H9 (cell line): ENCODE data around the gene HIC2. TPM values are rescaled to one million over a fixed set of nuclear protein-coding genes. Genes with fewer than 3 reads are reported as not detected.

ENCODE experiments used
- DNase-seq: peaks from one replicate; pipeline ENCODE4 v3.0.0-alpha.2; 2017
- H2AFZ ChIP-seq: one replicate; pipeline ENCODE4 v1.6.1; 2013; ENCODE audit warnings: mild to moderate bottlenecking, low read length, control low read depth, moderate library complexity
- H2AK5ac ChIP-seq: 2 replicates; pipeline ENCODE4 v1.6.1; 2013; ENCODE audit warnings: low read length, control low read depth, mixed read lengths; ENCODE audit not compliant: insufficient read length
- H2BK120ac ChIP-seq: one replicate; pipeline ENCODE4 v1.6.1; 2013; ENCODE audit warnings: low read depth, mild to moderate bottlenecking, low read length, control low read depth, inconsistent platforms; ENCODE audit not compliant: poor library complexity, severe bottlenecking
- H2BK12ac ChIP-seq: 2 replicates; pipeline ENCODE4 v1.6.1; 2013; ENCODE audit warnings: low read length, control low read depth, mixed read lengths, low read depth; ENCODE audit not compliant: insufficient read length
- H2BK15ac ChIP-seq: 2 replicates; pipeline ENCODE4 v1.6.1; 2013; ENCODE audit warnings: low read depth, low read length, control low read depth
- H2BK20ac ChIP-seq: one replicate; pipeline ENCODE4 v1.6.1; 2013; ENCODE audit warnings: low read depth, mild to moderate bottlenecking, low read length, control low read depth, inconsistent platforms; ENCODE audit not compliant: poor library complexity, severe bottlenecking
- H2BK5ac ChIP-seq: 2 replicates; pipeline ENCODE4 v1.6.1; 2013; ENCODE audit warnings: low read length, control low read depth, mixed read lengths; ENCODE audit not compliant: insufficient read length
- H3K14ac ChIP-seq: 2 replicates; pipeline ENCODE4 v1.6.1; 2013; ENCODE audit warnings: low read length, control low read depth; ENCODE audit not compliant: insufficient read depth
- H3K18ac ChIP-seq: 2 replicates; pipeline ENCODE4 v1.6.1; 2013; ENCODE audit warnings: low read depth, mild to moderate bottlenecking, mixed read lengths, low read length, control low read depth; ENCODE audit not compliant: insufficient read length
- H3K23ac ChIP-seq: 2 replicates; pipeline ENCODE4 v1.6.1; 2013; ENCODE audit warnings: low read length, control low read depth, mixed read lengths, low read depth; ENCODE audit not compliant: insufficient read length
- H3K23me2 ChIP-seq: 2 replicates; pipeline ENCODE4 v1.6.1; 2013; ENCODE audit warnings: low read depth, mild to moderate bottlenecking, mixed read lengths, low read length, control low read depth; ENCODE audit not compliant: insufficient read length, poor library complexity, severe bottlenecking
- H3K27ac ChIP-seq: 2 replicates; pipeline ENCODE4 v1.5.1; 2013; ENCODE audit warnings: low read length, control low read depth, mixed read lengths, low read depth; ENCODE audit not compliant: insufficient read length
- H3K27me3 ChIP-seq: 2 replicates; pipeline ENCODE4 v1.6.1; 2013; ENCODE audit warnings: low read length, control low read depth, inconsistent platforms; ENCODE audit not compliant: insufficient read depth
- H3K4ac ChIP-seq: 2 replicates; pipeline ENCODE4 v1.6.1; 2013; ENCODE audit warnings: low read depth, mild to moderate bottlenecking, control low read depth, inconsistent platforms, low read length, moderate library complexity
- H3K4me1 ChIP-seq: 2 replicates; pipeline ENCODE4 v1.6.1; 2013; ENCODE audit warnings: low read length, control low read depth, inconsistent platforms; ENCODE audit not compliant: insufficient read depth
- H3K4me2 ChIP-seq: 2 replicates; pipeline ENCODE4 v1.6.1; 2013; ENCODE audit warnings: low read length, control low read depth, mixed read lengths; ENCODE audit not compliant: insufficient read length, insufficient read depth
- H3K56ac ChIP-seq: 2 replicates; pipeline ENCODE4 v1.6.1; 2013; ENCODE audit warnings: low read depth, mild to moderate bottlenecking, mixed read lengths, low read length, control low read depth; ENCODE audit not compliant: insufficient read length
- H3K79me1 ChIP-seq: 2 replicates; pipeline ENCODE4 v1.6.1; 2013; ENCODE audit warnings: low read depth, mild to moderate bottlenecking, moderate library complexity, low read length, control low read depth, inconsistent platforms; ENCODE audit not compliant: insufficient read depth, poor library complexity, severe bottlenecking
- H3K79me2 ChIP-seq: 2 replicates; pipeline ENCODE4 v1.6.1; 2013; ENCODE audit warnings: low read length, control low read depth, inconsistent platforms; ENCODE audit not compliant: insufficient read depth
- H3K9ac ChIP-seq: 2 replicates; pipeline ENCODE4 v1.6.1; 2013; ENCODE audit warnings: low read length, control low read depth, mixed read lengths; ENCODE audit not compliant: insufficient read length; ENCODE audit errors: extremely low read depth
- H3K9me3 ChIP-seq: one replicate; pipeline ENCODE4 v1.6.1; 2013; ENCODE audit warnings: low read depth, low read length, inconsistent platforms; ENCODE audit not compliant: control insufficient read depth
- H3T11ph ChIP-seq: one replicate; pipeline ENCODE4 v1.6.1; 2013; ENCODE audit warnings: mild to moderate bottlenecking, low read length, control low read depth, inconsistent platforms
- H4K20me1 ChIP-seq: one replicate; pipeline ENCODE4 v1.6.1; 2013; ENCODE audit not compliant: control insufficient read depth, insufficient read length, insufficient read depth
- H4K5ac ChIP-seq: 2 replicates; pipeline ENCODE4 v1.6.1; 2013; ENCODE audit warnings: low read depth, mild to moderate bottlenecking, mixed read lengths, low read length, control low read depth; ENCODE audit not compliant: insufficient read length
- H4K8ac ChIP-seq: replicated peaks from 2 replicates; pipeline ENCODE4 v1.6.1; 2013; ENCODE audit warnings: low read length, control low read depth, mixed read lengths, low read depth; ENCODE audit not compliant: insufficient read length
- H4K91ac ChIP-seq: 2 replicates; pipeline ENCODE4 v1.6.1; 2013; ENCODE audit warnings: low read depth, mild to moderate bottlenecking, moderate library complexity, mixed read lengths, low read length, control low read depth; ENCODE audit not compliant: insufficient read length
- H3K27ac Mint-ChIP-seq, 3 experiments: 2 replicates in 2 of 3; 3 replicates in 1 of 3; pipeline ENCODE4 v1.8.0; 2020 to 2021; ENCODE audit warnings: mixed read lengths in 3 of 3, mild to moderate bottlenecking in 1 of 3, moderate library complexity in 1 of 3
- H3K27me3 Mint-ChIP-seq: 2 replicates; pipeline ENCODE4 v1.8.0; 2021; ENCODE audit warnings: low read depth, mild to moderate bottlenecking, moderate library complexity, mixed read lengths
- H3K36me3 Mint-ChIP-seq, 3 experiments: 2 replicates in 2 of 3; 3 replicates in 1 of 3; pipeline ENCODE4 v1.8.0; 2020 to 2021; ENCODE audit warnings: low read depth in 3 of 3, mixed read lengths in 3 of 3; ENCODE audit not compliant: insufficient read depth in 1 of 3
- H3K4me1 Mint-ChIP-seq, 2 experiments: 2 replicates each; pipeline ENCODE4 v1.8.0; 2020; ENCODE audit warnings: mixed read lengths in 2 of 2
- H3K4me3 Mint-ChIP-seq, 2 experiments: 2 replicates in 1 of 2; 3 replicates in 1 of 2; pipeline ENCODE4 v1.8.0; 2020 to 2021; ENCODE audit warnings: mild to moderate bottlenecking in 2 of 2, mixed read lengths in 2 of 2, moderate library complexity in 1 of 2
- H3K9me3 Mint-ChIP-seq, 2 experiments: 2 replicates in 1 of 2; 3 replicates in 1 of 2; pipeline ENCODE4 v1.8.0; 2020; ENCODE audit warnings: mild to moderate bottlenecking in 2 of 2, mixed read lengths in 2 of 2, moderate library complexity in 1 of 2
- WGBS: extraction: QIAGEN DNeasy Blood & Tissue Kit; methylation state at CpG from one replicate; pipeline ENCODE4 v1.1.7; 2013; ENCODE audit warnings: missing lambda C conversion rate, low lambda C conversion rate, mixed read lengths; ENCODE audit not compliant: insufficient read length; ENCODE audit errors: extremely low coverage; 5-methylcytosine and 5-hydroxymethylcytosine counted together
- total RNA-seq: library from RNA; stranded (reverse); gene quantifications from 2 replicates; pipeline ENCODE4 v1.2.1, GENCODE V29; 2021
- TF ChIP-seq, protein P1 (sequence below): fragments of 200-600 bp; sonication (generic); conservative IDR thresholded peaks from 3 replicates; pipeline ENCODE4 v1.8.0; 2021; ENCODE audit warnings: antibody characterized with exemption, mild to moderate bottlenecking

The HIC2 gene
- total RNA-seq, 1 experiment from 2014 or later = 24.9 TPM

DNA sequence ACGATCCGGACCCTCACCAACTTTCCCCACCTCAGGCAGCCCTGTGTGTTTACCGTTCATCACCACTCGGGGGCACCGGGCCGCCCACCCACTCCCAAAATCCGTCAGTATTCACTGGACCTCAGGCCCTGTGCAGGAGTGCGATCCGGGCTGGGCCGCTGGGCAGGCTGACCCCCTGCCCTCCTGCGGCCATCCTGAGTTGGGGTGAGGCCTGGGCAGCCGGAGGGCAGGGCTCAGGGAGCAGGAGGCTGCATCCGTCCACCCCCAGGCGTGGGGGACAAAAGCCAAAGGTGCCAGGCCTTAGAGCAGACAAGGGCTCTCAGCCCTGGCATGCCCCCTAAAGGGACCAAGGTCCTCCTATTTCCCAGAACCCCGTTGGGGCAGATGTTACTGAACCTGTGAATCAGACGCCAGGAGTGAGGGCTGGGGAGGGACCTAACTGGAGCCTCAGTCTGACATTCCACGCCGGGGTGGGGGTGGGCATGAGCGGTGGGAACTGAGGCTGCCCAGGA lies 33.2 kb downstream of the HIC2 start:
- no peak overlapping the region for H2BK20ac ChIP-seq
- H4K20me1 ChIP-seq = no peaks in the 10 kb centered on the region
- H4K5ac ChIP-seq = no peak overlapping the region
- H2BK15ac ChIP-seq = no peak overlapping the region
- Mint-ChIP-seq H3K4me3 (no peak overlapping the region), H3K4me1 (peaks cover 14 to 32% of the 10 kb centered on the region in 2 experiments), H3K27me3 (no peaks in the 10 kb centered on the region), H3K9me3 (no peaks in the 10 kb centered on the region), H3K27ac (peak overlapping the region in 1 of 3 experiments; percentile 40; a peak in 1 of 7 replicates), H3K36me3 (peaks cover 0 to 25% (median 15%) of the 10 kb centered on the region in 3 experiments; a peak in 5 of 7 replicates)
- TF ChIP-seq, protein P1, sequence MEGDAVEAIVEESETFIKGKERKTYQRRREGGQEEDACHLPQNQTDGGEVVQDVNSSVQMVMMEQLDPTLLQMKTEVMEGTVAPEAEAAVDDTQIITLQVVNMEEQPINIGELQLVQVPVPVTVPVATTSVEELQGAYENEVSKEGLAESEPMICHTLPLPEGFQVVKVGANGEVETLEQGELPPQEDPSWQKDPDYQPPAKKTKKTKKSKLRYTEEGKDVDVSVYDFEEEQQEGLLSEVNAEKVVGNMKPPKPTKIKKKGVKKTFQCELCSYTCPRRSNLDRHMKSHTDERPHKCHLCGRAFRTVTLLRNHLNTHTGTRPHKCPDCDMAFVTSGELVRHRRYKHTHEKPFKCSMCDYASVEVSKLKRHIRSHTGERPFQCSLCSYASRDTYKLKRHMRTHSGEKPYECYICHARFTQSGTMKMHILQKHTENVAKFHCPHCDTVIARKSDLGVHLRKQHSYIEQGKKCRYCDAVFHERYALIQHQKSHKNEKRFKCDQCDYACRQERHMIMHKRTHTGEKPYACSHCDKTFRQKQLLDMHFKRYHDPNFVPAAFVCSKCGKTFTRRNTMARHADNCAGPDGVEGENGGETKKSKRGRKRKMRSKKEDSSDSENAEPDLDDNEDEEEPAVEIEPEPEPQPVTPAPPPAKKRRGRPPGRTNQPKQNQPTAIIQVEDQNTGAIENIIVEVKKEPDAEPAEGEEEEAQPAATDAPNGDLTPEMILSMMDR = peak; percentile 57
- peaks cover 5% of the 10 kb centered on the region for H3K79me1 ChIP-seq
- H3K9me3 ChIP-seq = no peaks in the 10 kb centered on the region
- H3K27me3 ChIP-seq = no peaks in the 10 kb centered on the region
- peak; percentile 30 for DNase-seq
- H3K18ac ChIP-seq = no peak overlapping the region
- no CpG with 5 or more reads among the region's 19 CpGs for WGBS
- no peak overlapping the region for H2BK12ac ChIP-seq
- H3K56ac ChIP-seq = no peak overlapping the region
- no peak overlapping the region for H2BK120ac ChIP-seq
- H3K4ac ChIP-seq = no peak overlapping the region
- H3K9ac ChIP-seq = no peak overlapping the region
- H2BK5ac ChIP-seq = no peak overlapping the region
- H3T11ph ChIP-seq = no peak overlapping the region
- no peak overlapping the region for H3K4me2 ChIP-seq
- H2AK5ac ChIP-seq = no peak overlapping the region
- no peak overlapping the region for H2AFZ ChIP-seq
- no peak overlapping the region for H4K91ac ChIP-seq
- H3K23ac ChIP-seq = no peak overlapping the region
- no peak overlapping the region for H3K14ac ChIP-seq
- no peak overlapping the region for H4K8ac ChIP-seq
- no peaks in the 10 kb centered on the region for H3K79me2 ChIP-seq
- H3K4me1 ChIP-seq = peaks cover 4% of the 10 kb centered on the region; the same call in 1 of the 2 replicates
- H3K27ac ChIP-seq = no peak overlapping the region
- H3K23me2 ChIP-seq = no peaks in the 10 kb centered on the region
